Measurements from ENCODE around the gene USP47. TPM values are rescaled to one million over a fixed set of nuclear protein-coding genes. Genes with fewer than 3 reads are reported as not detected.

USP47 gene
- total and polyA plus RNA-seq, 8 donors: 16.2 to 32.3 (median 21.3) TPM

GRCh38 chr11:11963067-11963466 lies 121.3 kb downstream of the USP47 start:
- Histone ChIP-seq H3K27me3 (no peaks in the 10 kb centered on the region), H3K27ac (no peak overlapping the region), H3K9me3 (no peaks in the 10 kb centered on the region), H3K36me3 (no peaks in the 10 kb centered on the region), H3K4me3 (no peak overlapping the region), H3K4me1 (no peaks in the 10 kb centered on the region)
- DNase-seq (no peak), FAIRE-seq (no peak), ATAC-seq (no peak)
- 77 to 83% methylated on average over 7 of the region's 7 CpGs for WGBS, 2 donors
- intact Hi-C loops (cut with DNase I): no loop called here
- no peak for TF ChIP-seq CTCF (IDR thresholded peaks at IDR 0.05)

- intact Hi-C loops (cut with DNase I): no loop called here
- no peak for DNase-seq
- FAIRE-seq: no peak
These were observed 122.3 kb downstream of the USP47 start for GRCh38 chr11:11963842-11964773.

GRCh38 chr11:11964774-11965150 lies 123.0 kb downstream of the USP47 start:
- no peak for ATAC-seq
- no peak for TF ChIP-seq CTCF (IDR thresholded peaks at IDR 0.05)
- Histone ChIP-seq H3K27ac (no peak overlapping the region), H3K27me3 (no peaks in the 10 kb centered on the region), H3K4me3 (no peak overlapping the region), H3K4me1 (no peaks in the 10 kb centered on the region), H3K9me3 (no peaks in the 10 kb centered on the region), H3K36me3 (no peaks in the 10 kb centered on the region)
- no peak for FAIRE-seq
- intact Hi-C loops (cut with DNase I): no loop called here
- WGBS, 2 donors: 93 to 98% methylated on average over 5 of the region's 5 CpGs
- DNase-seq: no peak

More at GRCh38 chr11:11963842-11964773, 122.3 kb downstream of the USP47 start:
- Histone ChIP-seq H3K9me3 (no peaks in the 10 kb centered on the region), H3K27ac (no peak overlapping the region), H3K27me3 (no peaks in the 10 kb centered on the region), H3K4me1 (no peaks in the 10 kb centered on the region), H3K4me3 (no peak overlapping the region), H3K36me3 (no peaks in the 10 kb centered on the region)
- TF ChIP-seq CTCF (IDR thresholded peaks at IDR 0.05): no peak
- ATAC-seq: peak in 2 of 4 donors; percentile 14 to 22
- WGBS, 2 donors: 54 to 73% methylated on average over 15 of the region's 15 CpGs

GRCh38 chr11:11965192-11965591 lies 123.4 kb downstream of the USP47 start:
- peak in 1 of 6 donors; percentile 5 for DNase-seq
- no peak overlapping the region for H3K4me3 ChIP-seq
- H3K36me3 ChIP-seq: no peaks in the 10 kb centered on the region
- no peak for FAIRE-seq
- H3K9me3 ChIP-seq: no peaks in the 10 kb centered on the region
- no peak for ATAC-seq
- H3K4me1 ChIP-seq: no peaks in the 10 kb centered on the region
- H3K27ac ChIP-seq: no peak overlapping the region
- H3K27me3 ChIP-seq: no peaks in the 10 kb centered on the region
- TF ChIP-seq CTCF (IDR thresholded peaks at IDR 0.05): no peak
- intact Hi-C loops (cut with DNase I): no loop called here
- 69 to 75% methylated on average over 3 of the region's 3 CpGs for WGBS, 2 donors
